ENCODE measurements around the gene C16orf92.

Gene C16orf92

GRCh38 chr16:30069611-30070462 is 46.8 kb downstream of the C16orf92 start:
- H3K4ac ChIP-seq (ENCODE audit: low read depth, low read length), result no peak overlapping the region
- H3K4me2 ChIP-seq (ENCODE audit: low read length), result no peak overlapping the region
- no peak overlapping the region for H4K5ac ChIP-seq (ENCODE audit: low read length)
- no peaks in the 10 kb centered on the region for H3K27me3 ChIP-seq (ENCODE audit: insufficient read depth, low read length, poor library complexity)
- H3K36me3 ChIP-seq (ENCODE audit: control insufficient read depth, insufficient read depth, low read length), result peaks cover 24% of the 10 kb centered on the region
- no peak overlapping the region for H2AK5ac ChIP-seq (ENCODE audit: low read length)
- H3K27ac ChIP-seq (ENCODE audit: low read depth, low read length), result no peak overlapping the region
- no peak overlapping the region for H3K18ac ChIP-seq (ENCODE audit: low read length)
- H3K56ac ChIP-seq (ENCODE audit: low read length), result no peak overlapping the region
- no peak overlapping the region for H3K9ac ChIP-seq (ENCODE audit: low read length)
- no peak overlapping the region for H3K23ac ChIP-seq (ENCODE audit: low read length)
- H3K79me1 ChIP-seq (ENCODE audit: low read length), result peaks cover 25% of the 10 kb centered on the region
- H2BK15ac ChIP-seq (replicated peaks; ENCODE audit: low read depth), result no peak overlapping the region
- no peak for DNase-seq
- no peak overlapping the region for H4K8ac ChIP-seq (ENCODE audit: low read depth, low read length)
- peaks cover 6% of the 10 kb centered on the region for H3K4me1 ChIP-seq (ENCODE audit: control insufficient read depth, low read depth, low read length)
- no peak overlapping the region for H2BK5ac ChIP-seq (ENCODE audit: low read length)
- H3K4me3 ChIP-seq (ENCODE audit: low read length), result no peak overlapping the region
- no CpG with 5 or more reads among the region's 31 CpGs for WGBS (ENCODE audit: extremely low coverage, insufficient coverage, low lambda C conversion rate)
- peaks cover 25% of the 10 kb centered on the region for H3K79me2 ChIP-seq (ENCODE audit: control insufficient read depth, insufficient read depth, low read length)
- no peak overlapping the region for H2BK120ac ChIP-seq (ENCODE audit: low read depth, low read length)

- H3K23ac ChIP-seq (ENCODE audit: low read length), result no peak overlapping the region
- no peak overlapping the region for H3K18ac ChIP-seq (ENCODE audit: low read length)
- H3K4me3 ChIP-seq (ENCODE audit: low read length), result no peak overlapping the region
- peaks cover 25% of the 10 kb centered on the region for H3K79me1 ChIP-seq (ENCODE audit: low read length)
- no peak overlapping the region for H4K8ac ChIP-seq (ENCODE audit: low read depth, low read length)
- H3K36me3 ChIP-seq (ENCODE audit: control insufficient read depth, insufficient read depth, low read length), result peaks cover 24% of the 10 kb centered on the region
- no peak overlapping the region for H3K4ac ChIP-seq (ENCODE audit: low read depth, low read length)
- H3K56ac ChIP-seq (ENCODE audit: low read length), result no peak overlapping the region
- no peak overlapping the region for H4K5ac ChIP-seq (ENCODE audit: low read length)
- H3K4me1 ChIP-seq (ENCODE audit: control insufficient read depth, low read depth, low read length), result peaks cover 6% of the 10 kb centered on the region
- peaks cover 25% of the 10 kb centered on the region for H3K79me2 ChIP-seq (ENCODE audit: control insufficient read depth, insufficient read depth, low read length)
- H2BK120ac ChIP-seq (ENCODE audit: low read depth, low read length), result no peak overlapping the region
- H3K9ac ChIP-seq (ENCODE audit: low read length), result no peak overlapping the region
- H2BK15ac ChIP-seq (replicated peaks; ENCODE audit: low read depth), result no peak overlapping the region
- DNase-seq, result no peak
- no peak overlapping the region for H2AK5ac ChIP-seq (ENCODE audit: low read length)
- H3K27me3 ChIP-seq (ENCODE audit: insufficient read depth, low read length, poor library complexity), result no peaks in the 10 kb centered on the region
- H3K27ac ChIP-seq (ENCODE audit: low read depth, low read length), result no peak overlapping the region
- no peak overlapping the region for H3K4me2 ChIP-seq (ENCODE audit: low read length)
- H2BK5ac ChIP-seq (ENCODE audit: low read length), result no peak overlapping the region
Observed at GRCh38 chr16:30070490-30070889, 47.5 kb downstream of the C16orf92 start.
